Stimulated activated CD8-positive, alpha-beta memory T cell treated with anti-CD3 and anti-CD28 coated beads, Interleukin-12 subunit alpha, Interleukin-12 subunit beta, amount 100 ng/mL, for 24 hours (primary cell): ENCODE measurements around the gene MAP3K6.
A peak's percentile ranks its signal among the peaks of the same experiment; 100 is the strongest.
"Not testable (repeated sequence)": the region's sequence is repeated elsewhere in the genome, so short reads cannot be mapped to it uniquely, and the experiment has no call there.

Experiments used
- DNase-seq: peaks from one replicate; pipeline ENCODE4 v3.0.0-alpha.2; 2020; ENCODE audit errors: extremely low read depth

The MAP3K6 gene

DNA sequence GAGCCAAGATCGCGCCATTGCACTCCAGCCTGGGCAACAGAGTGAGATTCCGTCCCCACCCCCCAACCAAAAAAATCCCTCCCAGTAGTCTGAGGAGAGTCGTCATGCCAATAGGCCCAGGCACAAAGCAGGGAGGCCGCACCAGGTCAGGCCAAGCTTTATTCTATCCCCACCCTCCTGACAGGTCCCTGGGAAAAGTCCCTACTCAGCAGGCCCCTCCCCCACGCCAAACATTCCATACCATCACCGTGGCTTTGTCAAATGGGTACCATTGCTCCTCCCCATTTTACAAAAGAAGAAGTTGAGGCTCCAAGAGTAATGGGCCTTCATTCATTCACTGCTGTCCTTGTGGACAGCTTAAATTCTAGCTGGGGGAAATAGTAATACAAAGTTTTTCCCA is 31.0 kb upstream of the MAP3K6 start:
- no peak for DNase-seq

DNA sequence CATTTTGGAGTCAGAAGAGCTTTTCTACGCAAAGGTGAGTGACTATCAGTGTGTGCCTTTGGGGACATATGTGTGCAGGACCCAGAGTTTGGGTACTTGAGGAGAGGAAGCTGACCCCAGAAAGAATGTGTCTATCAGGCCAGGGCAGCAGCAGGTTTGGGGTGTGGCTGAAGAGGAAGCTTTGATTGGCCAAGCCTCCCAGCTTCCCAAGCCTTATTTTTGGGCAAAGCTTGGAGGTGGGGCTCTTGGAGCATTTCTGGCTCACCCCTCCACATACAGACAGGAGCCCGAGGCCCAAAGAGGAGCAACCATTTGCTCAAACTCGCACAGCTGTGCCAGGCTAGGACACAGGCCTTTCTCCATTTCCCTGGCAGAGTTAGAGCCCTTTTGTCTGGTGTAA is 30.3 kb upstream of the MAP3K6 start:
- no peak for DNase-seq

DNA sequence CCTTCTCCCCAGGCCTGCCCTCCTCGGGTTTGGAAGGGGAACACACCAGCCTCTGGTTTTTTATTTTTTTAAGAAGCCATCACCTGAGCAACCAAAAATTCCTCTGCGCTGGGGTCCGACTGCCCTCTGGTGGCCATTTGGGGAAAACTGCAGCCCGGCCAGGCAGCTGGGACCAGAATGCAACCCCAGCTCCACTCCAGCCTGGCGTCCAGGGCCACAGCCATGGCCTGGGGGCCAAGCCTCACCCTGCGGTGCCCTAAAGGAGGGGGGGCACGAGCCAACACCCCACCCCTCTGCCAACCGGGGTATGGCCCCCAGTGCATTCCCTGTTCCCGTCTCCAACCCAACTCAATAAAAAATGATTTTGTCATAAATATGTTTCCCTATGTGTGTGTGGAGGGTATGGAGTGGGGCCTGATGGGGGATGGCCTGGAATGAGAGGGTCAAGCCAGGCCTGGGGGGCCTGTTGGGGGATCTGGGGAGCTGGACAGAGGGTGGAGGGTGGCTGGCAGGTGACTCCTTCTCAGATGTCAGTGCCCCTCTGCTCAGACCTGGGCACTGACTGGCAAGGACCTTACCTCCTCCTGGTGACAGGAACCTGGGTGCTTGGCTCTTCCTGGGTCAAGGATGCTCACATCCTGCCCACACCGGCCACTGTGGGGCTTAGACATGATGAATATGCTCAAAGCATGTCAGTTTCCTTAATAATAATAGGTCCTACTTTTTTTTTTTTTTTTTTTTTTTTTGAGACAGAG is 28.9 kb upstream of the MAP3K6 start:
- DNase-seq, result peak; percentile 39

DNA sequence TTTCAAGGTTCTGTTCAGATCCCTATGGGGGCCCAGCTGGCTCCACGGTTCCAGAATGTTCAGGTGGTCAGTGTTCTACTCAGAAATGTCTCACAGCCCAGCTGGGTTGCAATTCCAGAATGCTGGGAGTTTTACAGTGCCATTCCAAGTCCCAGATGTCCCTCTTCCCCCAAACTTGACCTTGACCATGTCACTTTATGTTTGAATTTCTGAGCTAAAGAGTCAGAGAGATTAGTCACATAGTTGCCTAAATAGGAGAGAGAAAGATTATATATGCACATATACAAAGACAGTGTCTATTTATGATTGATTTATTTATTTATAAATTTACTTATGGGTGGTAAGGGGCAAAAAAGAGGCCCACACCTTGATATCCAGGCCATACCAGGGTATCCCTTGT is 28.2 kb upstream of the MAP3K6 start:
- no peak for DNase-seq

DNA sequence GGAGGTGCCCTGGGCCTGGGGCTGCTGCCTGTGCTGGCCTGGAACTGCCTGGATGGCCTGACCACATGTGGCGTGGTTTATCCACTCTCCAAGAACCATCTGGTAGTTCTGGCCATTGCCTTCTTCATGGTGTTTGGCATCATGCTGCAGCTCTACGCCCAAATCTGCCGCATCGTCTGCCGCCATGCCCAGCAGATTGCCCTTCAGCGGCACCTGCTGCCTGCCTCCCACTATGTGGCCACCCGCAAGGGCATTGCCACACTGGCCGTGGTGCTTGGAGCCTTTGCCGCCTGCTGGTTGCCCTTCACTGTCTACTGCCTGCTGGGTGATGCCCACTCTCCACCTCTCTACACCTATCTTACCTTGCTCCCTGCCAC is 27.5 kb upstream of the MAP3K6 start:
- DNase-seq, result no peak

DNA sequence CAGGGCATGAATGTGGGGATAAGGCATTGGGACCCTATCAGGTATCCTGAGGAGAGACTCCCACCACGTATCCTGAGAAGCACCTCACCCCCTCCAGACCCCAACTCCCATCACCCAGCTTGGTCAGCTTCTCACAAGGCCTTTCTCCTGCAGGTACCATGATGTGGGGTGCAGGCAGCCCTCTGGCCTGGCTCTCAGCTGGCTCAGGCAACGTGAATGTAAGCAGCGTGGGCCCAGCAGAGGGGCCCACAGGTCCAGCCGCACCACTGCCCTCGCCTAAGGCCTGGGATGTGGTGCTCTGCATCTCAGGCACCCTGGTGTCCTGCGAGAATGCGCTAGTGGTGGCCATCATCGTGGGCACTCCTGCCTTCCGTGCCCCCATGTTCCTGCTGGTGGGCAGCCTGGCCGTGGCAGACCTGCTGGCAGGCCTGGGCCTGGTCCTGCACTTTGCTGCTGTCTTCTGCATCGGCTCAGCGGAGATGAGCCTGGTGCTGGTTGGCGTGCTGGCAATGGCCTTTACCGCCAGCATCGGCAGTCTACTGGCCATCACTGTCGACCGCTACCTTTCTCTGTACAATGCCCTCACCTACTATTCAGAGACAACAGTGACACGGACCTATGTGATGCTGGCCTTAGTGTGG is 27.0 kb upstream of the MAP3K6 start:
- no peak for DNase-seq

DNA sequence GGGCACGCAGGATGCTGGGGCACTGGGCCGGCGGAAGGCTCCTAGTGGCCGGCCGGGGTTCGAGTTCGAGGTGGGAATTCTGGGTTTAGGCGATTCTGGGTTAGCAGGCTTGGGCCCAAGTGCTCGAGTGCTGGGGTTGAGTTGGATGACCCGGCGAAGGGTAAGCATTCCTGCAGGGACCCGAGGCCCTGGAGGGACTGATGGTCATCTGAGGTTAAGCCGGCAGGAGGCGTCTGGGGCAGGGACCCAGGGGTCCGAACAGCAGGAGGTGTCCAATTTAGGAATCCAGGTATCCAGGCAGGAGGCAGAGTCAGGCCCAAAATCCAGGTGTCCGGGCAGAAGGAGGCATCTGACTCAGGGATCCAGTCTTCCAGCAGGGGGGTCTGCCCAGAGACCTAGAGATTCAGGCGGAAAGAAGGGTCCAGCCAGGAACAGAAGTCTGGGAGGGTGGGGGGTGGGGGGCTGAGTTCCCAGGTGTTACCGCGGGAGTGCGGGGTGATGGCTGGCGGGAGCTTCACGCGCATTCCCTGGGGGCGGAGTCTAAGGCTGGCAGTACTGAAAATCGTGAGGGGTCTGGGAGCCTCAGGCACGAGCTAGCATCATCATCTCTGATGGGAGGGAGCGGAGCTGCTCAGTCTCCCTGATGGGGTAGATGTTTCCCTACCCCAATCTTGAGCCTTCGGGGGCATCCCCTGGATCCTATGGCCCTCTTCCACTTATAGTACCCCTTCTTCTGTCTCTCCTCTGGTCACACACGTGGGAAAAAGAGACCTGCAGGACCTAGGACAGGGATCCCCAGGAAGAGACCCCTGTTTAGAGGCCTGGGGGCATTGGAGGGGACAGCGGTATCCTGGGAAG is 26.2 kb upstream of the MAP3K6 start:
- no peak for DNase-seq

DNA sequence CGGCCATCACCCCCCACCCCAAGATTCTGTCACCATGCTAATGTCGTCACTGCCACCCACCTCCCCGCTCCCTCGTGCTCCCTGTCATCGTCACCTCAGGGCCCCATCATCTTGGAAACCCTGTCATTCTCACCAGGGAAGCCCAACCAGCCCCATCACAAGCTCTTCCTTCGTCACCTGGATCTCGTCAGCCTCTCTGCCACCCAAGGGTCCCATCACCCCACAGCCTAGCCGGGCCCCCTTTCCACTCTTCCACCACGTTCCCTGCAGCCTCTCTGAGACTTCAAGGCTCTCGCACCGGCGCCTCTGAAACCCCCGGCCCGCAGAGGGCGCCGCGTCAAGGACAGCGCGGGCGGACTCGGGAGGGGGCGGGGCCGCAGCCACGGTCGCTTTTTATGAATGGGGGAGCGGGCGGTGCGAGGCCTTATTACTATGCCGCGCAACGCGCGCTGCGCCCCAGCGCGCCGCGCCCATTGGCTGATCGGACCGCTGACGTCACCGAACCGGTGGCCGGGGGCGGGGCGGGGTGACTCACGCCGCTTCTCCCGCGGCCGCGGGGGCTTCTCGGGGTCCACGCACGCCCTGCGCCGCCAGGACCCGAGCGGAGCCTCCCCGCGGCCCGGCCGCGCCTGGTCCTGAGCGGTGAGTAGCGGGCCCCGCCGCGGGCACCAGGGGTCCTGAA is 25.5 kb upstream of the MAP3K6 start, which contains the start of gene GPR3:
TSS of gene GPR3 (plus strand) at position 527 of the 682 bp plus-strand sequence. CDS start 1,177 bp downstream, outside the sequence.
- DNase-seq, result peak; percentile 82

DNA sequence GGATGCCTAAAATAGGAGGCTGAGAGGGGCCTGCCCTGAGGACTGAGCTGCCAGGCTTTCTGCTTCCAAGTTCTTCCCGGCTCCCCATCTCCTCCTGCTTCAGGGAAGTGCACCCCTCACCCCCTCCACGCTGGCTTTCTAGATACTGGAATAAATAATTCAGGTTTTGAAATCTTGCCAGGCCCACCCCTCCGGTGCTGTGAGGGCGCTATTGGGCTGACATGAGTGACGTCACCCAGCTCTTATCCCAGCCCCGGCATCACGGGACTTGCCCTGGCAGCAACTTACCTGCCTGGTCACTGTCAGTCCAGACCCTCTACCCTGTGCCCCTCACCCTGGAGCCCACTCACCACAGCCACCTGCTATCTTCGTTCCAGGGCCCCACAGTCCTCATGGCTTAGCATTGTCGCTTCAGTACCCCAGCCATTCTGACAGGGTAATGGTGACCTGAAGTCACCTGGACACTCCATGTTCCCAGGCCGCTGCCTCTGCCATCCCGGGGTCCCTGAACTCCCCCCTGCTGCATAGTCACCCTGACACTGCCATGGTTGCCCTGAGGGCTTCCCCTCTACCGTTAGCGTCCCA is 24.8 kb upstream of the MAP3K6 start:
- no peak for DNase-seq

DNA sequence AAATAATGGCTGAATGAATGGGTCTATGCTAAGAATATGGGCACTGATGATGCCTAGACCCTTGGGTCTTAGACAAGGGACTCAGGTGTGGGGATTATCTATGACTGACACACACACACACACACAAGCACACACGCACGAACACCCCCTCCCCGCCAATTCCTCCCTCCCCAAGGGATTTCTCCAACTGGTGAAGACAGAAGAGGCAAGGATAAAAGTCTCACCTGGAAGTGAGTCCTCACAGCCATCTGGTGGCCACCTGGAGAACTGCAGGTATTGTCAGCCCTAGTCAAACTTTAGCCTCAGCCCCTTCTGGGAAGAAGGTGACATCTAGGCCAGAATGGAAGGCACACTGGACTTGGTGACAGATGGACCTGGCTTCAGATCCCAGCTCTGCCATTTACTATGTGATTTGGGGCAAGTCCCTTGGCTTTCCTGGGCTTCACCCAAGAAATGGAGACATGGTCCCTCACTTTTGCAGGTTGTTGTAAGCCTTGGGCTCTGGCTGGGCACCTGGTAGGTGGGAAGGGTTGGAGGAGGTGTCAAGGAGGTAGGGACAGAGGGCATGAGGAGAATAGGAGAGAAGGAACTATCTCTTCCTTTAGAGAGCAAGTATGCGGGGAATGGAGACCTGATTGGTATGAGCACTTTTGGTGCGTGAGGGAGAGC is 21.7 kb upstream of the MAP3K6 start:
- no peak for DNase-seq

DNA sequence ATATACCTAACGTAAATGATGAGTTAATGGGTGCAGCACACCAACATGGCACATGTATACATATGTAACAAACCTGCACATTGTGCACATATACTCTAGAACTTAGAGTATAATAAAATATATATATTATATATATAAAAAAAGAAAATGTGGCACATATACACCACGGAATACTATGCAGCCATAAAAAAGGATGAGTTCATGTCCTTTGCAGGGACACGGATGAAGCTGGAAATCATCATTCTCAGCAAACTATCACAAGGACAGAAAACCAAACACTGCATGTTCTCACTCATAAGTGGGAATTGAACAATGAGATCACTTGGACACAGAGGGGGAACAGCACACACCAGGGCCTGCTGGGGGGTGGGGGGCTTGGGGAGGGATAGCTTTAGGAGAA is 18.0 kb upstream of the MAP3K6 start:
- DNase-seq, result not testable (repeated sequence)

DNA sequence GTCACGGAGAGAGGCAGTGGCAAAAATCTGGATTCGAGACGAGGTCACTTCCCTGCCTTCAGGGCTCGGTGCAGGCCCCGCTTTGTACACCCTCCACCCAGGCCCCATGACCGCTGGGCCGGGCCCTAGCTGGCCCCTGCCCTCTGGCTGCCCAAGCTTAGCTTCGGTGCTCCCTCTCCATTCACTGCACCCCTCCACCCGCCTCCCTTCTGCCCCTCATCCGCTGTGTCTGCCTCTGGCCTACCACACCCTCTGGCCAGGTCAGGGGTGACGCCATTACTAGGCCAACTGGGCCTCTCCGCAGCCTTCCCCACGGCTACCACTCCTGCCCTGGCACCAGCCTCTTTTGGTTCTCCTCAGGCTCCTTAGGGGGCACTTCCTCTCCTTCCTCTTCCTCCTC is 16.9 kb upstream of the MAP3K6 start:
- no peak for DNase-seq

DNA sequence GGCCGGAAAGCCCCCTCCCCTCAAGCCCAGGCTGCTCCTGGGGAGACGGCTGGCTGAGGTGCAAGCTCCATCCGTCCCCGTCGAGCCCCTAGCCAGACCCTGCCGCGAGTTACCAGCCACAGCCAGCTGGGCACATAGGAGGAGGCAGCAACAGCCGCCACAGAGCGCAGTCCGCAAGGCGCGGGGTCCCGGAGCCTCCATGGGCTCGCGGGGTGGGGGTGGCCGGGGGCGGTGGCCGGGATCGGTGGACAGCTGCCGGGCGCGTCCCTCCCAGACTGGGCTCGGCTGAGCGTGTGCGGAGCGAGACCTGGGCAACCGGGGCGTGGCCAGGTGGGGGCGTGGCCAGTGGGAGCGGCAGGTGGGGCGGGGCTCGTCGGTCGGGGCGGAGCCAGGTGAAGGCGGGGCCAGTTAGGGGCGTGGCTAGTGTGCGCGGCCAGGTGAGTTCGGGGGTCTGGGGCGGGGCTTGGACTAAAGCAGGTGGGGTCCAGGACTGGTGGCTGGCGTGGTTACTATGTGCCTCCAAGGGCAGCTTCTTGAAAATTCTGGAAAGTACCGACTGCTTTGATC is 16.4 kb upstream of the MAP3K6 start, which contains the start of gene CD164L2:
TSS of gene CD164L2 (minus strand) at position 295 of the 567 bp plus-strand sequence. CDS start at position 201, 94 bp downstream.
- no peak for DNase-seq

DNA sequence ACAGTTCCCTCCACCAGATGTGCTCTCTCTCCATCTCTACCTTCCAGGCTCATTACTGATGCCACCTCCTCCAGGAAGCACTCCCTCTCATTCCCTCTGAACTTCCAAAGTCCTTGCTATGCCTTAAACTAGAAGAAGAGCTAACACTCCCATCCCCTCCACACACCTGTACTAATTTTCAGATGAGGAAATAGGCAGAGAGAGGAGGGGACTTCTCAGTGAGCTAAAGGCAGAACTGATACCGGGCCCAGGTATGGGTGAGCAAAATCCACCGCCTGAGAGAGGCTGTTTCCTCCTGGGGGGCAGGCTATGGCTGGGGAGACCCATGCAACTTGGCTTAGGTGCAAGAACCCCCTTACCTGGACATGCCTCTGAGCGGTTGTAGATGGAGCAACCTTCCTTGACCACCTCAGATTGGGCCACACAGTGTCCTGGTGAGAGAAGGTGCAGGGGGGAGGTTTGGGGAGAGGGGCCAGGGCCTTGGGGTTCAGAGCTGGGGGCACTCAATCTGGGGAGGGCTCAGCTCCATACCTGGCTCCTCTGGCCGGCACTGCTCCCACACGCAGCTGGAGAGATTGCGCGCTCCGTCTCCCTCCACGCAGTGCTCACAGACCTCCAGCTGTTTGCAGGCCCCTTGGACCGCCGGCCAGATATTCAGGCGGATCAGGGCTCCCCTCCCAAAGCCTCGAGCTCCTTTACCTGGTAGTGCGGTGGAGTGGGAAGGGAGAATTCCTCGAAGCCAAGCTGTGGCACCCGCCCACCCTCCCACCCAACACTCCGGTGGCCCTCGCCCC is 15.4 kb upstream of the MAP3K6 start:
- no peak for DNase-seq

DNA sequence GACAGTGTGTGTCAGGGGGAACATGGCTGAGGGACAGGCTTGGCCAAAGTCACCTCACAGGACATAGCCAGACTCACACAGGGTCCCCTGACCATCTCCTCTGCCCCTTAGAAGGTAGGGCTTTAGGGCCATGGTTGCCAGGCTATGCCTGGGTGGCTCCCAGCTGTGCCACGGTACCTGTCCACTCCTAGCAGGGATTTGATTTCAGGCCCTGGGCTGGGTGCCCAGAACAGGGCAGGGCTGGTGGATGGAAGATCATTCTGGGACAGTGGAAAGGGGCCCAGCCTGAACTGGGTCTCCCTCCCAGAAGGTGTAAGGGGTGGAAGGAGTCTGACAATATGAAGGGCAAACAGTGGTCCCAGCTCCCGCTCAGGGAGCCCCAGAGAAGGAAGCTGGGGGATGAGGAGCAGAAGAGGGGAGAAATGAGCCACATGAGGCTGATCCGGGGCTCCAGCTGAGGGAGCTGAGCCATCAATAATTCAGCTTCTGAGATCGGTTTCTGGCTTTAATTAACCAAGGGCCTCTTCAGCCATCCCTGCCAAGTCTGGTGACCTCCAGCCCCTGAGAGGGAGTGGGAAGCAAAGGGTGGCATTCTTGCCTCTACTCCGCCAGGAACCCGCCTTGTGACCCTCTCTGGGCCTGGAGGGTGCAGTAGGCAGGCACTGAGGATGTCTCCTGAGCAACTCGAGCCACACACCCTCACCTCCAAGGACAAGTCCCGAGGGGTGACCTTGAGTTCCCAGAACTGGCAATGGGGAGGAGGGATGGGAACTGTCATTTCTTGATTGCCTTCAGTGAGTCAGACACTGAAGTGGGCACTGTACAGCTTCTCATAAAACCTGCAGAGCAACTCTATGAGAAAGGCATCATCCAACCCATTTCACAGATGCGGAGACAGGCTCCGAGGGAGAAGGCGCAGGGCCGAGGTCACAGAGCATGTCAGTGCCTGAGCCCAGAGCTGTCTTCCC is 14.3 kb upstream of the MAP3K6 start:
- DNase-seq, result no peak

DNA sequence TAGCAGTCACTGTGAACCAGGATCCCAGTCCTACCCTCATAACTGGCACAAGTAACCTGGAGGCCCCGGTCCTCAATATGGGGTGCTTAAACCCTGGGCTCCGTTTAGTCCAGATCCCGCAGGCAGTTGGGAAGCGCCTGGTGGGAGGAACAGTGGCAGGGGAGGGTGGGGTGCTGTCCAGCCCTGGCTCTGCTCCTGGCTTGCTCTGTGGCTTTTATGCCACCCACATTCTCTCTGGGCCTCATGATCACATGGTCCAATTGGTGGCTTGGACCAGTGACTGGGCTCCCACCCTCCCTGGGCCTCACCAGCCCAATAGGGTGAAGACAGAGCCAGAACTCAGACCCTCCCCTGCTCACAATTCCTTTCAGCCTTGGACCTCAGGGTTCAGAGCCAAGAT is 13.5 kb upstream of the MAP3K6 start:
- no peak for DNase-seq

DNA sequence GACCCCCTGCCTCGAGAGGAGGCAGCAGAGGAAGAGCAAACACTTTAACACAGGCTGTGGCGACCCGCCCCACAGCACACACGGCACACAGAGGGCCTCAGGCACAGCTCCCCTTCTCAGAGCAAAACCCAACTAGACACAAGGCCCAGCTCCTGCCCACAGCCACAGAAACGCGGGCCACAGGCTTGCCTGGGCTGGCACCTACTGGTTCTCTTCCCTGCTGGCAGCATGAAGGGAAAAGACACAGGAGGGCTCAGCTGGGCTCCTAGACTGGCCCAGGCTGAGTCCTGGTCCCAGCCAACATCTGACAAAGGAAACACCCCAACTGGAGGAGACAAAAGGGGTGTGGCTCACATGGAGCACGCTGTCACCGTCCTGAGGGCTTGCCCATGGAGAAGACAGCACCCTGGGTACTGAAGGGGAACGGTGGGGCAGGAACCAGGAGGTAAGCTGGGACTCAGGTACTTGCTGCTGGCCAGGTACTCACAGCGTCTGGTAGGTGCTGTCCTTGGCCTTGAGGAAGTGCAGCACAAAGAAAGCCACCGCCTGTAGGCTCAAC is 12.9 kb upstream of the MAP3K6 start:
- no peak for DNase-seq
